ENCODE data around the gene OPA3. TPM values are rescaled to one million over a fixed set of nuclear protein-coding genes. Genes with fewer than 3 reads are reported as not detected.

Gene OPA3
- total RNA-seq, 2 experiments from 2014 or later = 5.8 to 12.0 TPM

GRCh38 chr19:45505996-45506245 is 78.7 kb downstream of the OPA3 start:
- H3K36me3 ChIP-seq (ENCODE audit: insufficient read depth, low read length) = no peaks in the 10 kb centered on the region
- H3K9me2 ChIP-seq (ENCODE audit: insufficient read depth, low read length) = no peaks in the 10 kb centered on the region
- intact Hi-C loops (cut with micrococcal nuclease; ENCODE audit: unreplicated experiment) = loop anchor here (5.0 kb wide), 2 partner anchors 51 to 136 kb away; no protein-coding TSS in a partner anchor
- no peaks in the 10 kb centered on the region for H4K20me1 ChIP-seq (ENCODE audit: insufficient read depth, low read length)
- peak overlapping the region; percentile 85 for H3K27ac ChIP-seq (ENCODE audit: low read depth, low read length, poor library complexity, severe bottlenecking)
- ChIA-PET CTCF (ENCODE audit: unreplicated experiment) (no interaction called here), POLR2A (no interaction called here)
- H3K79me2 ChIP-seq (ENCODE audit: insufficient read depth, low read depth, low read length) = peaks cover 18% of the 10 kb centered on the region
- no peak for DNase-seq (ENCODE audit: low spot score)
- no peaks in the 10 kb centered on the region for H3K9me3 ChIP-seq (ENCODE audit: low read length)
- H2AFZ ChIP-seq (ENCODE audit: low read length) = peak overlapping the region; percentile 85
- peaks cover 31% of the 10 kb centered on the region for H3K4me1 ChIP-seq (ENCODE audit: insufficient read depth, low read length, poor library complexity, severe bottlenecking)
- peak overlapping the region; percentile 99 for H3K4me2 ChIP-seq (ENCODE audit: low read length)
- BruUV-seq (replicated peaks) = no TSS peak
- TF ChIP-seq EZH2phosphoT487 (IDR thresholded peaks at IDR 0.05; ENCODE audit: borderline replicate concordance, low read depth, low read length) (no peak), CTCF (conservative IDR thresholded peaks at IDR 0.05; ENCODE audit: low read length) (no peak)
- H3K4me3 ChIP-seq (ENCODE audit: low read depth, low read length, poor library complexity, severe bottlenecking) = peak overlapping the region; percentile 92

- Histone ChIP-seq H3K27ac (ENCODE audit: low read depth, low read length, poor library complexity, severe bottlenecking) (no peak overlapping the region), H3K9me2 (ENCODE audit: insufficient read depth, low read length) (no peaks in the 10 kb centered on the region), H2AFZ (ENCODE audit: low read length) (no peak overlapping the region; the same call in 1 of the 2 replicates), H3K9me3 (ENCODE audit: low read length) (no peaks in the 10 kb centered on the region), H3K4me1 (ENCODE audit: insufficient read depth, low read length, poor library complexity, severe bottlenecking) (peaks cover 31% of the 10 kb centered on the region), H3K4me2 (ENCODE audit: low read length) (peak overlapping the region; percentile 99), H3K79me2 (ENCODE audit: insufficient read depth, low read depth, low read length) (peaks cover 18% of the 10 kb centered on the region), H4K20me1 (ENCODE audit: insufficient read depth, low read length) (no peaks in the 10 kb centered on the region), H3K4me3 (ENCODE audit: low read depth, low read length, poor library complexity, severe bottlenecking) (peak overlapping the region; percentile 92), H3K36me3 (ENCODE audit: insufficient read depth, low read length) (no peaks in the 10 kb centered on the region)
- BruUV-seq (replicated peaks) = no TSS peak
- ChIA-PET POLR2A (interaction anchor here (0.5 to 0.6 kb wide), 2 partner anchors 50 to 122 kb away, joined by 3 read pairs; no protein-coding TSS in a partner anchor), CTCF (ENCODE audit: unreplicated experiment) (interaction anchor here (0.7 kb wide), 1 partner anchor 20 kb away, joined by 3 read pairs; no protein-coding TSS in a partner anchor)
- intact Hi-C loops (cut with micrococcal nuclease; ENCODE audit: unreplicated experiment) = loop anchor here (5.0 kb wide), 2 partner anchors 52 to 137 kb away; no protein-coding TSS in a partner anchor
- TF ChIP-seq EZH2phosphoT487 (IDR thresholded peaks at IDR 0.05; ENCODE audit: borderline replicate concordance, low read depth, low read length) (no peak), CTCF (conservative IDR thresholded peaks at IDR 0.05; ENCODE audit: low read length) (no peak)
- no peak for DNase-seq (ENCODE audit: low spot score)
Observed at GRCh38 chr19:45505151-45505995, 79.2 kb downstream of the OPA3 start.

- no TSS peak for BruUV-seq (replicated peaks)
- Histone ChIP-seq H3K4me1 (ENCODE audit: insufficient read depth, low read length, poor library complexity, severe bottlenecking) (peaks cover 29% of the 10 kb centered on the region), H4K20me1 (ENCODE audit: insufficient read depth, low read length) (no peaks in the 10 kb centered on the region), H3K9me2 (ENCODE audit: insufficient read depth, low read length) (no peaks in the 10 kb centered on the region), H3K27ac (ENCODE audit: low read depth, low read length, poor library complexity, severe bottlenecking) (no peak overlapping the region), H3K4me2 (ENCODE audit: low read length) (no peak overlapping the region), H3K4me3 (ENCODE audit: low read depth, low read length, poor library complexity, severe bottlenecking) (no peak overlapping the region), H3K9me3 (ENCODE audit: low read length) (no peaks in the 10 kb centered on the region), H3K79me2 (ENCODE audit: insufficient read depth, low read depth, low read length) (peaks cover 9% of the 10 kb centered on the region), H3K36me3 (ENCODE audit: insufficient read depth, low read length) (no peaks in the 10 kb centered on the region), H2AFZ (ENCODE audit: low read length) (no peak overlapping the region)
- ChIA-PET POLR2A (interaction anchor here (0.6 kb wide), 1 partner anchor 46 kb away, joined by 4 read pairs; no protein-coding TSS in a partner anchor), CTCF (ENCODE audit: unreplicated experiment) (no interaction called here)
- intact Hi-C loops (cut with micrococcal nuclease; ENCODE audit: unreplicated experiment) = no loop called here
- TF ChIP-seq EZH2phosphoT487 (IDR thresholded peaks at IDR 0.05; ENCODE audit: borderline replicate concordance, low read depth, low read length) (no peak), CTCF (conservative IDR thresholded peaks at IDR 0.05; ENCODE audit: low read length) (no peak)
- DNase-seq (ENCODE audit: low spot score) = no peak
Observed at GRCh38 chr19:45503909-45504308, 80.7 kb downstream of the OPA3 start.
